ENCODE measurements around the gene SYNPO2. TPM values are rescaled to one million over a fixed set of nuclear protein-coding genes. Genes with fewer than 3 reads are reported as not detected.

SYNPO2 gene
- total and polyA plus RNA-seq, 2 donors (not counting 1 experiment from before 2014, with no cell fraction given): 0.03 to 0.20 TPM

GRCh38 chr4:118879409-118879808, 9.2 kb upstream of the SYNPO2 start:
- peaks cover 1 to 6% (median 3%) of the 10 kb centered on the region in 3 donors for H3K9me3 ChIP-seq (ENCODE audit: control extremely low read depth in 1 of 3, control insufficient read depth in 2 of 3, insufficient read depth in 1 of 3, low read length in 2 of 3)
- H3K4me1 Mint-ChIP-seq: no peaks in the 10 kb centered on the region
- no peak overlapping the region for H3K4me3 ChIP-seq (ENCODE audit: control extremely low read depth in 1 of 5, extremely low read depth in 1 of 5, insufficient read depth in 1 of 5, low read depth in 2 of 5, low read length in 4 of 5)
- H3K4me1 ChIP-seq (ENCODE audit: control insufficient read depth in 2 of 2, insufficient read depth in 2 of 2, low read length in 2 of 2): no peaks in the 10 kb centered on the region
- H4K20me1 ChIP-seq (ENCODE audit: control insufficient read depth, insufficient read depth, low read length, poor library complexity, severe bottlenecking): no peaks in the 10 kb centered on the region
- no peaks in the 10 kb centered on the region for H3K79me2 ChIP-seq (ENCODE audit: control insufficient read depth, insufficient read depth, low read length)
- no peak overlapping the region for H3K27ac ChIP-seq (ENCODE audit: low read length in 2 of 2)
- TF ChIP-seq CTCF (IDR thresholded peaks at IDR 0.05): no peak
- TF ChIP-seq EZH2 (IDR thresholded peaks at IDR 0.05; ENCODE audit: borderline replicate concordance, insufficient read depth, low read depth, low read length, poor library complexity, severe bottlenecking): no peak
- no peaks in the 10 kb centered on the region for H3K36me3 ChIP-seq (replicated peaks in 1 of 2; ENCODE audit: control extremely low read depth in 1 of 2, control insufficient read depth in 1 of 2, extremely low read depth in 1 of 2, insufficient read depth in 2 of 2, low read length in 1 of 2)
- H3K27me3 Mint-ChIP-seq: peaks cover 37% of the 10 kb centered on the region
- intact Hi-C loops (cut with micrococcal nuclease): no loop called here
- ATAC-seq (ENCODE audit: low read depth) (no peak), DNase-seq (no peak)
- H3K9me3 Mint-ChIP-seq (ENCODE audit: insufficient read depth): peaks cover 5% of the 10 kb centered on the region
- CTCF ChIA-PET: no interaction called here
- POLR2A ChIA-PET: no interaction called here
- no peak overlapping the region for H3K4me2 ChIP-seq (replicated peaks; ENCODE audit: low read depth, low read length, poor library complexity, severe bottlenecking)
- H3K9ac ChIP-seq (ENCODE audit: low read length): no peak overlapping the region
- H3K4me3 Mint-ChIP-seq: no peak overlapping the region
- no peaks in the 10 kb centered on the region for H3K27me3 ChIP-seq (replicated peaks in 1 of 4; ENCODE audit: control extremely low read depth in 1 of 4, control insufficient read depth in 3 of 4, insufficient read depth in 4 of 4, low read length in 3 of 4)
- H2AFZ ChIP-seq (ENCODE audit: insufficient read depth, low read depth, low read length, poor library complexity, severe bottlenecking): no peak overlapping the region
- H3K27ac Mint-ChIP-seq: no peak overlapping the region
- 97% methylated on average over 6 of the region's 7 CpGs for WGBS (ENCODE audit: insufficient coverage)

GRCh38 chr4:118881512-118882146, 7.0 kb upstream of the SYNPO2 start:
- Histone ChIP-seq H3K79me2 (ENCODE audit: control insufficient read depth, insufficient read depth, low read length) (no peaks in the 10 kb centered on the region), H3K4me3 (ENCODE audit: control extremely low read depth in 1 of 5, extremely low read depth in 1 of 5, insufficient read depth in 1 of 5, low read depth in 2 of 5, low read length in 4 of 5) (no peak overlapping the region), H3K4me1 (ENCODE audit: control insufficient read depth in 2 of 2, insufficient read depth in 2 of 2, low read length in 2 of 2) (no peaks in the 10 kb centered on the region), H2AFZ (ENCODE audit: insufficient read depth, low read depth, low read length, poor library complexity, severe bottlenecking) (no peak overlapping the region), H4K20me1 (ENCODE audit: control insufficient read depth, insufficient read depth, low read length, poor library complexity, severe bottlenecking) (no peaks in the 10 kb centered on the region), H3K36me3 (replicated peaks in 1 of 2; ENCODE audit: control extremely low read depth in 1 of 2, control insufficient read depth in 1 of 2, extremely low read depth in 1 of 2, insufficient read depth in 2 of 2, low read length in 1 of 2) (no peaks in the 10 kb centered on the region), H3K9me3 (ENCODE audit: control extremely low read depth in 1 of 3, control insufficient read depth in 2 of 3, insufficient read depth in 1 of 3, low read length in 2 of 3) (peaks cover 1 to 6% (median 3%) of the 10 kb centered on the region in 3 donors), H3K27ac (ENCODE audit: low read length in 2 of 2) (no peak overlapping the region), H3K4me2 (replicated peaks; ENCODE audit: low read depth, low read length, poor library complexity, severe bottlenecking) (no peak overlapping the region), H3K27me3 (replicated peaks in 1 of 4; ENCODE audit: control extremely low read depth in 1 of 4, control insufficient read depth in 3 of 4, insufficient read depth in 4 of 4, low read length in 3 of 4) (no peaks in the 10 kb centered on the region), H3K9ac (ENCODE audit: low read length) (no peak overlapping the region)
- no peak overlapping the region for H3K4me3 Mint-ChIP-seq
- CTCF ChIA-PET: no interaction called here
- H3K4me1 Mint-ChIP-seq: no peaks in the 10 kb centered on the region
- TF ChIP-seq CTCF (IDR thresholded peaks at IDR 0.05): no peak
- no peak for TF ChIP-seq EZH2 (IDR thresholded peaks at IDR 0.05; ENCODE audit: borderline replicate concordance, insufficient read depth, low read depth, low read length, poor library complexity, severe bottlenecking)
- ATAC-seq (ENCODE audit: low read depth) (no peak), DNase-seq (no peak)
- 95% methylated on average over 9 of the region's 12 CpGs for WGBS (ENCODE audit: insufficient coverage)
- POLR2A ChIA-PET: no interaction called here
- no peak overlapping the region for H3K27ac Mint-ChIP-seq
- peaks cover 33% of the 10 kb centered on the region for H3K27me3 Mint-ChIP-seq
- H3K9me3 Mint-ChIP-seq (ENCODE audit: insufficient read depth): peaks cover 5% of the 10 kb centered on the region
- intact Hi-C loops (cut with micrococcal nuclease): no loop called here

Data from B cell (primary cell).